Stimulated activated CD4-positive, alpha-beta T cell treated with anti-CD3 and anti-CD28 coated beads, Interleukin-2, amount 100 ng/mL, for 48 hours (primary cell): ENCODE measurements around the gene FOXK1.
"Not testable (repeated sequence)": the region's sequence is repeated elsewhere in the genome, so short reads cannot be mapped to it uniquely, and the experiment has no call there.

Experiments used
- DNase-seq, 2 donors: peaks; one replicate each; pipeline ENCODE4 v3.0.0-alpha.2; 2020

Gene FOXK1

GRCh38 chr7:4681886-4682620 is at the start of gene FOXK1:
Gene FOXK1 (plus strand): TSS chr7:4682295. CDS start chr7:4682309, 14 bp downstream.
- DNase-seq = peak; percentile 72 to 82

GRCh38 chr7:4633012-4633411 is 49.1 kb upstream of the FOXK1 start:
- DNase-seq = no peak

- DNase-seq = no peak
Observed at GRCh38 chr7:4634166-4634565, 47.9 kb upstream of the FOXK1 start.

- no peak for DNase-seq
Observed at GRCh38 chr7:4638781-4639575, 43.1 kb upstream of the FOXK1 start.

- no peak for DNase-seq
Observed at GRCh38 chr7:4641091-4641666, 40.9 kb upstream of the FOXK1 start.

- DNase-seq = peak; percentile 96 to 98
Observed at GRCh38 chr7:4641667-4642467, 40.2 kb upstream of the FOXK1 start.

GRCh38 chr7:4642468-4643203 is 39.5 kb upstream of the FOXK1 start:
- DNase-seq = no peak

- DNase-seq = not testable (repeated sequence)
Observed at GRCh38 chr7:4643204-4643471, 39.0 kb upstream of the FOXK1 start.

- no peak for DNase-seq
Observed at GRCh38 chr7:4645246-4645645, 36.8 kb upstream of the FOXK1 start.

- no peak for DNase-seq
Observed at GRCh38 chr7:4648111-4648510, 34.0 kb upstream of the FOXK1 start.

GRCh38 chr7:4650433-4651047 is 31.6 kb upstream of the FOXK1 start:
- DNase-seq = no peak

- DNase-seq = no peak
Observed at GRCh38 chr7:4653771-4654170, 28.3 kb upstream of the FOXK1 start.

- DNase-seq = no peak
Observed at GRCh38 chr7:4655311-4655710, 26.8 kb upstream of the FOXK1 start.

- DNase-seq = no peak
Observed at GRCh38 chr7:4655896-4656295, 26.2 kb upstream of the FOXK1 start.

- DNase-seq = no peak
Observed at GRCh38 chr7:4657640-4658417, 24.3 kb upstream of the FOXK1 start.

GRCh38 chr7:4659551-4660286 is 22.4 kb upstream of the FOXK1 start:
- DNase-seq = no peak

GRCh38 chr7:4661871-4662270 is 20.2 kb upstream of the FOXK1 start:
- DNase-seq = no peak

- DNase-seq = no peak
Observed at GRCh38 chr7:4663239-4664018, 18.7 kb upstream of the FOXK1 start.

- no peak for DNase-seq
Observed at GRCh38 chr7:4665661-4666060, 16.4 kb upstream of the FOXK1 start.
